Measurements from ENCODE around the gene ATP2A3. TPM values are rescaled to one million over a fixed set of nuclear protein-coding genes. Genes with fewer than 3 reads are reported as not detected.

Gene ATP2A3
- total RNA-seq, 1 experiment from 2014 or later, result 8.2 TPM

DNA sequence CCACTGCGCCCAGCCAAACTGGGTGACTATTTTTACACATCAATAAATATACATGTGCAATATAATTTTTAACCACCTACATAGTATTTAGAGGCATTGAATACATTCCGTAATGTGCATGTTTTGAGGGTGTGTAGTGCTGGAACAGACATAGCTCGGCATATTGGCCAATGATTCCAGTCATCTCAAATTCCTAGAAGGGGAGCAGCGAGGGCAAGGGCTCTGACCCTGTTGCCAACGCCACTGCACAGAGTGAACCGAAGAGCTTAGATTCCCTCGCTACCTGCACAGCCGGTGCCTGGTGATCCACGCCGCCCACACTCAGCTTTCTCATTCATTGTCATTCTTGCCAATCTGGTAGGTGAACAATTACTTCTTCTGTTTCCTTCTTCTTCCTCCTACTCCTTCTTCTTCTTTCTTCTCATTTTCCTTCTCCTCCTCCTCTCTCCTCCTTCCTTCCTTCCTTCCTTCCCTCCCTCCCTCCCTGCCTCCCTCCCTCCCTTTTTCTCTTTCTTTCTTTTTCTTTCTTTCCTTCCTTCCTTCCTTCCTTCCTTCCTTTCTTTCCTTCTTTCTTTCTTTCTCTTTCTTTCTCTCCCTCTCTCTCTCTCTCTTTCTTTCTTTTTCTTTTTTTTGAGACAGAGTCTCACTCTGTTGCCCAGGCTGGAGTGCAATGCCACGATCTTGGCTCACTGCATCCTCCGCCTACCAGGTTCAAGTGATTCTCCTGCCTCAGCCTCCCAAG, 26.3 kb upstream of the ATP2A3 start:
- ChIA-PET POLR2A (no interaction called here), CTCF (no interaction called here)
- Mint-ChIP-seq H3K4me1 (ENCODE audit: low read depth, unreplicated experiment) (no peaks in the 10 kb centered on the region), H3K36me3 (ENCODE audit: insufficient read depth, unreplicated experiment) (peaks cover 5% of the 10 kb centered on the region), H3K27ac (ENCODE audit: unreplicated experiment) (no peak overlapping the region), H3K9me3 (ENCODE audit: unreplicated experiment) (no peaks in the 10 kb centered on the region), H3K4me3 (ENCODE audit: unreplicated experiment) (no peak overlapping the region), H3K27me3 (ENCODE audit: insufficient read depth, unreplicated experiment) (no peaks in the 10 kb centered on the region)
- Histone ChIP-seq H3K36me3 (ENCODE audit: control insufficient read depth, insufficient read depth, low read length) (no peaks in the 10 kb centered on the region), H3K9me3 (no peaks in the 10 kb centered on the region), H3K4me1 (no peaks in the 10 kb centered on the region), H3K27me3 (replicated peaks; ENCODE audit: control insufficient read depth, insufficient read depth, low read length) (no peaks in the 10 kb centered on the region), H3K4me3 (ENCODE audit: low read depth, low read length) (no peak overlapping the region)
- DNase-seq, result no peak
- BruUV-seq (replicated peaks), result no TSS peak
- intact Hi-C loops (cut with micrococcal nuclease; ENCODE audit: unreplicated experiment), result no loop called here
- TF ChIP-seq, protein P1, sequence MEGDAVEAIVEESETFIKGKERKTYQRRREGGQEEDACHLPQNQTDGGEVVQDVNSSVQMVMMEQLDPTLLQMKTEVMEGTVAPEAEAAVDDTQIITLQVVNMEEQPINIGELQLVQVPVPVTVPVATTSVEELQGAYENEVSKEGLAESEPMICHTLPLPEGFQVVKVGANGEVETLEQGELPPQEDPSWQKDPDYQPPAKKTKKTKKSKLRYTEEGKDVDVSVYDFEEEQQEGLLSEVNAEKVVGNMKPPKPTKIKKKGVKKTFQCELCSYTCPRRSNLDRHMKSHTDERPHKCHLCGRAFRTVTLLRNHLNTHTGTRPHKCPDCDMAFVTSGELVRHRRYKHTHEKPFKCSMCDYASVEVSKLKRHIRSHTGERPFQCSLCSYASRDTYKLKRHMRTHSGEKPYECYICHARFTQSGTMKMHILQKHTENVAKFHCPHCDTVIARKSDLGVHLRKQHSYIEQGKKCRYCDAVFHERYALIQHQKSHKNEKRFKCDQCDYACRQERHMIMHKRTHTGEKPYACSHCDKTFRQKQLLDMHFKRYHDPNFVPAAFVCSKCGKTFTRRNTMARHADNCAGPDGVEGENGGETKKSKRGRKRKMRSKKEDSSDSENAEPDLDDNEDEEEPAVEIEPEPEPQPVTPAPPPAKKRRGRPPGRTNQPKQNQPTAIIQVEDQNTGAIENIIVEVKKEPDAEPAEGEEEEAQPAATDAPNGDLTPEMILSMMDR (IDR thresholded peaks at IDR 0.05; ENCODE audit: insufficient read depth in 1 of 2, low read depth in 1 of 2, low read length in 1 of 2, severe bottlenecking in 1 of 2, unreplicated experiment in 1 of 2), result no peak

DNA sequence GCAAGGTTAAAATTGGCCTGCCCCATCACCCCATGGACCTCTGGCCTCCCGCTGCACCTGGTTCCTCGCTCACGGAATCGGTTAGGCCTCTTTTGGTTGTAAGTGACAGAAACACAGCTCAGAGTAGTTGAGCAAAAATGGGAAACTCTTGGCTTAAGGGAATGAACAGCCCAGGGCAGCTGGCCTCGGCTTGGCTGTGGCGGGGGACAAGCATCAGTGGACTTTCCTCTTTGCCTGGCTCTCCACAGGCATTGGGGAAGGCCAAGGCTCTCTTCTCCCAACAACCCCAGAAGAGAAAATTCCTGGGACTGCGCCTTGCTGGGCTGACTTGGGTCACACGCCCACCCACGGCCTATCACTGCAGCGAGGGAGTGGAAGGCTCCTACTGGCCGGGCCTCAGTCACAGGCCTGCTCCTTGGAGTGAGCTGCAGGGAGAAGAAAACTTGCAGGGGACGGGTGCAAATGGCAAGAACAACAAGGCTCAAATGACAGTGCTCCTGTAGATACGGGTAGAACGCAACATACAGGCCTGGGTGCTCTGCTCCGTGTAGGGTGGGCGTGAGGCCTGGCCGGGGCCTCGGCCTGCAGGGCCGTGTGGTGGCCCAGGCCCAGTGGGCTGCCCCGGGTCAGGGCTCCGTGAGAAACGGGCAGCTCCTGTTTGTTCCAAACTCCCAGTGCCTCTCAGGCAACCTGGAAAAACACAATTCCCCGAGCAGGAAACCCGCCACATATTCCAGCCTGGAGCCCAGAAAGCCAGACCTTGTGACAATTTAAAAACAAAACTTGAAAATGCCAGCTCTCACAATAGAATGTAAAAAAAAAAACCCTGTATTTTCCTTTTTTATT, 25.0 kb upstream of the ATP2A3 start:
- Histone ChIP-seq H3K4me1 (no peaks in the 10 kb centered on the region), H3K36me3 (ENCODE audit: control insufficient read depth, insufficient read depth, low read length) (no peaks in the 10 kb centered on the region), H3K27me3 (replicated peaks; ENCODE audit: control insufficient read depth, insufficient read depth, low read length) (no peaks in the 10 kb centered on the region), H3K4me3 (ENCODE audit: low read depth, low read length) (no peak overlapping the region), H3K9me3 (no peaks in the 10 kb centered on the region)
- Mint-ChIP-seq H3K9me3 (ENCODE audit: unreplicated experiment) (no peaks in the 10 kb centered on the region), H3K4me1 (ENCODE audit: low read depth, unreplicated experiment) (no peaks in the 10 kb centered on the region), H3K27me3 (ENCODE audit: insufficient read depth, unreplicated experiment) (no peaks in the 10 kb centered on the region), H3K36me3 (ENCODE audit: insufficient read depth, unreplicated experiment) (peaks cover 5% of the 10 kb centered on the region), H3K4me3 (ENCODE audit: unreplicated experiment) (no peak overlapping the region), H3K27ac (ENCODE audit: unreplicated experiment) (no peak overlapping the region)
- no TSS peak for BruUV-seq (replicated peaks)
- ChIA-PET CTCF (no interaction called here), POLR2A (no interaction called here)
- no peak for DNase-seq
- intact Hi-C loops (cut with micrococcal nuclease; ENCODE audit: unreplicated experiment), result no loop called here
- TF ChIP-seq, protein P1 (IDR thresholded peaks at IDR 0.05; ENCODE audit: insufficient read depth in 1 of 2, low read depth in 1 of 2, low read length in 1 of 2, severe bottlenecking in 1 of 2, unreplicated experiment in 1 of 2), result no peak

DNA sequence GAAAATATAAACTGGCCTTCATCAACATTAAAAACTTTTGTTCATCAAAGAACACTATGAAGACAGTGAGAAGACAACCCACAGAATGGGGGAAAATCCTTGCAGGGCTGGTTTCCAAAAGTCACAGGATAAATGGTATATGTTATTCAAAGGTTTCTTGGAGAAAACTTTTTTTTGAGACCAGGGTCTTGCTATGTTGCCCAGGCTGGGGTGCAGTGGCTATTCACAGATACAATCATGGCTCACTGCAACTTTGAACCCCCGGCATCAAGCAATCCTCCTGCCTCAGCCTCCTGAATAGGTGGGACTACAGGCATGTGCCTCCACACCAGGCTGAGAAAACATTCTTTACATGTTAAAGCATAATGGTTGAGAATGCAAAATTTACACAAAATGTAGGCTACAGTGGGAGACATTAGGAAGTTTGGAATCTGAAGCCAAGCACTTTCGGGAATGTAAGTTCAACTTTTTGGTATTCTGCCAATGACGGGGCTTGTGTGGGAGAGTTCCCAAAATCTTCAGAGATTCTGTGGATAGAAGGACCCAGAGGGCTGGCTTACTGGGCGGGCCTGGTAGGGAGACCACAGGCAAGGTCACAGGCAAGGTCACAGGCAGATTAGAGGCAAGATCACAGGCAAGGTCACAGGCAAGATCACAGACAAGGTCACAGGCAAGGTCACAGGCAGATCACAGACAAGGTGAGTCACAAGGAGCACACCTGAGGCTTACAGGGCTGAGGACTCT, 24.2 kb upstream of the ATP2A3 start:
- Histone ChIP-seq H3K4me3 (ENCODE audit: low read depth, low read length) (no peak overlapping the region), H3K27me3 (replicated peaks; ENCODE audit: control insufficient read depth, insufficient read depth, low read length) (no peaks in the 10 kb centered on the region), H3K36me3 (ENCODE audit: control insufficient read depth, insufficient read depth, low read length) (no peaks in the 10 kb centered on the region), H3K9me3 (no peaks in the 10 kb centered on the region), H3K4me1 (no peaks in the 10 kb centered on the region)
- H3K4me1 Mint-ChIP-seq (ENCODE audit: low read depth, unreplicated experiment), result no peaks in the 10 kb centered on the region
- intact Hi-C loops (cut with micrococcal nuclease; ENCODE audit: unreplicated experiment), result no loop called here
- H3K9me3 Mint-ChIP-seq (ENCODE audit: unreplicated experiment), result no peaks in the 10 kb centered on the region
- H3K4me3 Mint-ChIP-seq (ENCODE audit: unreplicated experiment), result no peak overlapping the region
- BruUV-seq (replicated peaks), result no TSS peak
- peaks cover 5% of the 10 kb centered on the region for H3K36me3 Mint-ChIP-seq (ENCODE audit: insufficient read depth, unreplicated experiment)
- CTCF ChIA-PET, result no interaction called here
- no peaks in the 10 kb centered on the region for H3K27me3 Mint-ChIP-seq (ENCODE audit: insufficient read depth, unreplicated experiment)
- no peak for DNase-seq
- no peak overlapping the region for H3K27ac Mint-ChIP-seq (ENCODE audit: unreplicated experiment)
- POLR2A ChIA-PET, result no interaction called here
- TF ChIP-seq, protein P1 (IDR thresholded peaks at IDR 0.05; ENCODE audit: insufficient read depth in 1 of 2, low read depth in 1 of 2, low read length in 1 of 2, severe bottlenecking in 1 of 2, unreplicated experiment in 1 of 2), result no peak

Measured in Caco-2 (cell line).